Measurements from ENCODE around the gene TMCO5A.

Gene TMCO5A

GRCh38 chr15:37978231-37978630 is 43.8 kb downstream of the TMCO5A start:
- DNase-seq = no peak

GRCh38 chr15:37979671-37980409 is 45.4 kb downstream of the TMCO5A start:
- DNase-seq = no peak

GRCh38 chr15:37981201-37981600 is 46.8 kb downstream of the TMCO5A start:
- no peak for DNase-seq

GRCh38 chr15:37981775-37982174 is 47.3 kb downstream of the TMCO5A start:
- DNase-seq = peak; percentile 14

- no peak for DNase-seq
These were observed 49.9 kb downstream of the TMCO5A start for GRCh38 chr15:37984368-37984767.

GRCh38 chr15:37995461-37996347 is 61.3 kb downstream of the TMCO5A start:
- peak; percentile 71 for DNase-seq

Data from retina (tissue), 1 donor.